Stimulated activated CD8-positive, alpha-beta memory T cell treated with anti-CD3 and anti-CD28 coated beads, Interleukin-7, amount 100 ng/mL, for 48 hours (primary cell): ENCODE results near the gene SMIM38.
"Not testable (repeated sequence)": the region's sequence is repeated elsewhere in the genome, so short reads cannot be mapped to it uniquely, and the experiment has no call there.

Source experiments
- DNase-seq, 2 donors: peaks; one replicate each; pipeline ENCODE4 v3.0.0-alpha.2; 2020; ENCODE audit warnings: low read depth in 1 of 2; ENCODE audit errors: extremely low read depth in 1 of 2

SMIM38 gene

GRCh38 chr11:69121621-69122325, 34.0 kb upstream of the SMIM38 start:
- no peak for DNase-seq

GRCh38 chr11:69122326-69122629, 33.5 kb upstream of the SMIM38 start:
- DNase-seq = no peak

GRCh38 chr11:69122630-69123431, 32.9 kb upstream of the SMIM38 start:
- peak; percentile 56 to 82 for DNase-seq

GRCh38 chr11:69123593-69124545, 31.9 kb upstream of the SMIM38 start:
- no peak for DNase-seq

GRCh38 chr11:69125861-69126260, 29.9 kb upstream of the SMIM38 start:
- DNase-seq = no peak

- no peak for DNase-seq
These were observed 29.4 kb upstream of the SMIM38 start for GRCh38 chr11:69126286-69126685.

GRCh38 chr11:69127081-69127850, 28.5 kb upstream of the SMIM38 start:
- DNase-seq = no peak

- no peak for DNase-seq
These were observed 27.9 kb upstream of the SMIM38 start for GRCh38 chr11:69127884-69128283.

GRCh38 chr11:69129053-69129452, 26.7 kb upstream of the SMIM38 start:
- no peak for DNase-seq

GRCh38 chr11:69129647-69130046, 26.1 kb upstream of the SMIM38 start:
- DNase-seq = no peak

GRCh38 chr11:69130654-69131053, 25.1 kb upstream of the SMIM38 start:
- DNase-seq = no peak

- DNase-seq = no peak
These were observed 24.6 kb upstream of the SMIM38 start for GRCh38 chr11:69131121-69131566.

GRCh38 chr11:69131644-69132300, 24.0 kb upstream of the SMIM38 start:
- no peak for DNase-seq

GRCh38 chr11:69132301-69132670, 23.4 kb upstream of the SMIM38 start:
- no peak for DNase-seq

GRCh38 chr11:69133251-69133650, 22.5 kb upstream of the SMIM38 start:
- DNase-seq = no peak

GRCh38 chr11:69134182-69134581, 21.6 kb upstream of the SMIM38 start:
- DNase-seq = not testable (repeated sequence)

- DNase-seq = no peak
These were observed 20.8 kb upstream of the SMIM38 start for GRCh38 chr11:69134957-69135356.

GRCh38 chr11:69135420-69136363, 20.0 kb upstream of the SMIM38 start:
- no peak for DNase-seq

GRCh38 chr11:69136471-69136870, 19.3 kb upstream of the SMIM38 start:
- DNase-seq = no peak
